ENCODE measurements around the gene NOP53.

Gene NOP53

DNA sequence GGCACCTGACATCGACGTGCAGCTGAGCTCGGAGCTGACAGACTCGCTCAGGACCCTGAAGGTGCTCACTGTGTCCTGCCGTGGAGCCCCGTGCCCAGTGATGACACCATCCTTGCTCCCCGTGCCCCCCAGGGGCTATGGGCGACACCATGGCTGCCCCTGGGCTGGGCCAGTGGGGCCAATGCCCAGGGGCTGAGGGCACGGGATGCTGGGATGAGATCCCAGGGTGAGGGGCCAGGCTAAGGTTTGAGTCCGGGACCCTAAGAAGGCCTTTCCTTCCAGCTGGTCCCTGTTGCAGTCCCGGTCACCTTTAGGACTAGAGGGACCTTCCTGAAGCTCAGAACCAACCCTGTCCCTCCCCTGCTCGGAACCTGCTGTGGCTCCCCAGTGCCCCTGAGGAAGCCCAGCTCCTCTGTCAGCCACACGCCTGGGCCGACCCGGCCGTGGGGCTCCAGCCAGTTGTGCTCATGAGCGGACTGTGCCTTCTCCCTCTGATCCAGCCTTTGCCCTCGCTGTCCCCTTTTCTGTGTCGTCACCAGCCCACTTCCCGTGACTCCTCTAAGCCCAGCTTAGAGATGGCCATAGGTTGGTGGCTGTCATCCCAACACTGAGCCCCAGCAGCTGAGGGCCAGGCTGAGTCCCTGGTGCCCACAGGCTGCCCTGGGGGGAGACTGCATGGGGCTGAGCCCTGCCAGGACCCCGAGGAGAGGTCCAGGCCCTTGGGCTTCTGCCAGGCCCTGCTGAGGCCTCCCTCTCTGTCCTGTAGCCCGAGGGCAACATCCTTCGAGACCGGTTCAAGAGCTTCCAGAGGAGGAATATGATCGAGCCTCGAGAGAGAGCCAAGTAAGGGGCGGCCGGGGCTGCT, 10.6 kb downstream of the NOP53 start:
- Histone ChIP-seq H3K27me3 (ENCODE audit: insufficient read depth, low read depth, severe bottlenecking) (no peaks in the 10 kb centered on the region), H3K36me3 (peaks cover 73% of the 10 kb centered on the region)

GRCh38 chr19:47756627-47756929, 11.2 kb downstream of the NOP53 start:
- no peaks in the 10 kb centered on the region for H3K9me3 ChIP-seq (ENCODE audit: severe bottlenecking)
- no peak overlapping the region for H3K4me3 ChIP-seq (ENCODE audit: low read depth, low read length)
- no peak for TF ChIP-seq CTCF (IDR thresholded peaks at IDR 0.05; ENCODE audit: low read depth, low read length)
- H3K27me3 ChIP-seq (ENCODE audit: insufficient read depth, low read depth, severe bottlenecking), result no peaks in the 10 kb centered on the region
- H3K36me3 ChIP-seq, result peaks cover 67% of the 10 kb centered on the region
- H3K27ac ChIP-seq, result no peak overlapping the region
- DNase-seq, result no peak

More for the DNA sequence above, 10.6 kb downstream of the NOP53 start:
- DNase-seq, result no peak
- no peak for TF ChIP-seq CTCF (IDR thresholded peaks at IDR 0.05; ENCODE audit: low read depth, low read length)
- Histone ChIP-seq H3K4me3 (ENCODE audit: low read depth, low read length) (no peak overlapping the region), H3K27ac (no peak overlapping the region), H3K9me3 (ENCODE audit: severe bottlenecking) (no peaks in the 10 kb centered on the region)

DNA sequence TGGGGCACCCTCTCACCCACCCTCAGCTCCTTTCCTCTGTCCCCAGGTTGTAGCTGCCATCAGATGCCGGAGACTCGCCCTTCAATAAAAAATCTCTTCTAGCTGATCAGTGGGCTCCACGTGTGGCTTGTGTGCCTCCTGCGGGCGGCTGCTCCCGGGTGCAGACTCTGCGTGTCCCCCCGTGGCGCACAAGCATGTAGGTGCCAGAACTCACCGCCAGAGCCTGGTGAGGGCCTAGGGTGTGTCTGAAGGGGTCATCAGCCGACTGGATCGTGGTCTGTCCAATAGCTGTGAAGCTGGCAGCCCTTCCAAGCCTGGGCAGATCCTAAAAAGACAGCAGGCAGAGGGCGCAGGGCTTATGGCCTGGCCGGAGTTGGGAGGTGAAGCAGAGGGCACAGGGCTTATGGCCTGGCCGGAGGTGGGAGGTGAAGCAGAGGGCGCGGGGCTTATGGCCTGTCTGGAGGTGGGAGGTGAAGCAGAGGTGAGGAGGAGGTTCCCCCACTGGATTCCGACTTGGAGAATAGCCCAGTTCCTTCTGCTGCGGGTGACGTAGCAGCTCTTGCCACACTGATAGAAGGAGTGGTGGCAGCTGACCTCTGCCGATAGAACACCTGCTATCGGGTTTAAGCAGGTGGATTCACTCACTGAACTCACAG, 11.7 kb downstream of the NOP53 start:
- Histone ChIP-seq H3K9me3 (ENCODE audit: severe bottlenecking) (no peaks in the 10 kb centered on the region), H3K36me3 (peaks cover 63% of the 10 kb centered on the region), H3K27ac (no peak overlapping the region), H3K4me3 (ENCODE audit: low read depth, low read length) (no peak overlapping the region), H3K27me3 (ENCODE audit: insufficient read depth, low read depth, severe bottlenecking) (no peaks in the 10 kb centered on the region)
- DNase-seq, result no peak
- no peak for TF ChIP-seq CTCF (IDR thresholded peaks at IDR 0.05; ENCODE audit: low read depth, low read length)

GRCh38 chr19:47757617-47758442, 12.5 kb downstream of the NOP53 start:
- no peak for TF ChIP-seq CTCF (IDR thresholded peaks at IDR 0.05; ENCODE audit: low read depth, low read length)
- DNase-seq, result no peak
- Histone ChIP-seq H3K36me3 (peaks cover 55% of the 10 kb centered on the region), H3K27ac (no peak overlapping the region), H3K4me3 (ENCODE audit: low read depth, low read length) (no peak overlapping the region), H3K9me3 (ENCODE audit: severe bottlenecking) (no peaks in the 10 kb centered on the region), H3K27me3 (ENCODE audit: insufficient read depth, low read depth, severe bottlenecking) (no peaks in the 10 kb centered on the region)

DNA sequence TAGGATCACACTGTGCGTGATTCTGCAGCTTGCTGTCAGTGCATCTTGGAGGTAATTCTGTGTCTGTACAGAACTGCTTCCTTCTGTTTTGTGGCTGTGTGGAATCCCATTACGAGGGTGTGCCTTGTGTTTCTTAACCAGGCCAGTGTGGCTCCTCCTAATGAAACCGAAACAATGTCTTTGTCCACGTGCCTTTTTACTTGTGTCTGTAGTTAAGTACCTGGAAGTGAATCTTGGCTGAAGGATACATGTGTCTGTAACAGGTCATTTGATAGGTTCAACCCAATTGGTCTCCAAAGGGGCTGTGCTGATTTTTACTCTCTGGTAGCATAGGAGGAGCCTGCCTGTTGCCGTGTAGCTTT, 13.1 kb downstream of the NOP53 start:
- TF ChIP-seq CTCF (IDR thresholded peaks at IDR 0.05; ENCODE audit: low read depth, low read length), result no peak
- H3K27ac ChIP-seq, result no peak overlapping the region
- DNase-seq, result no peak
- H3K4me3 ChIP-seq (ENCODE audit: low read depth, low read length), result no peak overlapping the region
- H3K9me3 ChIP-seq (ENCODE audit: severe bottlenecking), result no peaks in the 10 kb centered on the region
- H3K27me3 ChIP-seq (ENCODE audit: insufficient read depth, low read depth, severe bottlenecking), result no peaks in the 10 kb centered on the region
- H3K36me3 ChIP-seq, result peaks cover 51% of the 10 kb centered on the region
